HepG2 (cell line): ENCODE measurements around the gene ABCG1. TPM values are rescaled to one million over a fixed set of nuclear protein-coding genes. Genes with fewer than 3 reads are reported as not detected.

ENCODE experiments used
- ATAC-seq: fragments of 200-7000 bp; cut with Tn5 transposase; 3 replicates; pipeline ENCODE4 v1.9.1; 2020; ENCODE audit warnings: mild to moderate bottlenecking, moderate library complexity
- BruUV-seq: library from RNA; stranded (reverse); fragments of 400-500 nt; replicated peaks from 2 replicates; lab custom pipeline; 2021; lab: Mats Ljungman, UMichigan
- CTCF ChIA-PET: fragments of 300-600 bp; formaldehyde crosslinking; extraction: SDS; loops from one replicate; lab custom pipeline; 2021; ENCODE audit warnings: low total read pairs, inconsistent platforms, low intra/inter-chr PET ratio; lab: Yijun Ruan, JAX
- POLR2A ChIA-PET: fragments of 350-600 bp; sonication (Branson Sonifier 250); formaldehyde crosslinking; loops from one replicate; lab custom pipeline; 2020; ENCODE audit warnings: antibody characterized with exemption, inconsistent platforms; lab: Yijun Ruan, JAX
- DNase-seq: peaks from one replicate; pipeline ENCODE4 v3.0.0-alpha.2; 2015; ENCODE audit warnings: low spot score
- FAIRE-seq: peaks from 3 replicates; lab custom pipeline; 2011; peaks lifted over from hg19 to GRCh38; lab: Jason Lieb, UNC
- H2AFZ ChIP-seq: one replicate; pipeline ENCODE4 v1.6.1; 2011; ENCODE audit warnings: low read length, inconsistent platforms
- H3K27ac ChIP-seq: fragments of 300-600 bp; 3 replicates; pipeline ENCODE4 v1.8.0; 2011; ENCODE audit warnings: mixed run types, mild to moderate bottlenecking, mixed read lengths, low read length, inconsistent platforms; ENCODE audit not compliant: insufficient read depth; ENCODE audit errors: extremely low read length
- H3K27me3 ChIP-seq, 2 experiments: fragments of 200-600 bp in 1 of 2; 2 replicates in 1 of 2; 3 replicates in 1 of 2; pipeline versions ENCODE4 v1.6.0 to v1.8.0; 2011; ENCODE audit warnings: low read length in 2 of 2, mild to moderate bottlenecking in 2 of 2, moderate library complexity in 2 of 2, inconsistent platforms in 1 of 2; ENCODE audit not compliant: insufficient read depth in 2 of 2, control insufficient read depth in 1 of 2
- H3K36me3 ChIP-seq, 2 experiments: fragments of 200-600 bp in 1 of 2; replicated peaks in 1 of 2; 2 replicates in 1 of 2; 3 replicates in 1 of 2; pipeline versions ENCODE4 v1.5.1 to v1.8.0; 2011; ENCODE audit warnings: low read length in 2 of 2, inconsistent platforms in 1 of 2; ENCODE audit not compliant: insufficient read depth in 2 of 2, control insufficient read depth in 1 of 2
- H3K4me1 ChIP-seq: 2 replicates; pipeline ENCODE4 v1.5.1; 2012; ENCODE audit warnings: low read length, inconsistent platforms; ENCODE audit not compliant: insufficient read depth
- H3K4me2 ChIP-seq: 2 replicates; pipeline ENCODE4 v1.6.0; 2011; ENCODE audit warnings: low read depth, low read length, inconsistent platforms
- H3K4me3 ChIP-seq, 3 experiments: fragments of 200-600 bp in 1 of 3; sonication (generic), shearing (Covaris generic) in 1 of 3; replicated peaks in 1 of 3; 2 replicates each; pipeline ENCODE4 v1.5.1; 2011 to 2016; ENCODE audit warnings: low read length in 3 of 3, inconsistent platforms in 2 of 3, low read depth in 2 of 3, mild to moderate bottlenecking in 2 of 3, control low read depth in 1 of 3, mixed read lengths in 1 of 3; ENCODE audit not compliant: insufficient read depth in 1 of 3
- H3K79me2 ChIP-seq: one replicate; pipeline ENCODE4 v1.6.1; 2011; ENCODE audit warnings: low read length, inconsistent platforms; ENCODE audit not compliant: insufficient read depth
- H3K9ac ChIP-seq: 2 replicates; pipeline ENCODE4 v1.6.0; 2011; ENCODE audit warnings: mild to moderate bottlenecking, low read depth, low read length, inconsistent platforms; ENCODE audit not compliant: insufficient read depth
- H3K9me3 ChIP-seq: 2 replicates; pipeline ENCODE4 v1.5.1; 2012; ENCODE audit warnings: mild to moderate bottlenecking, low read length
- H4K20me1 ChIP-seq: 2 replicates; pipeline ENCODE4 v1.6.0; 2011; ENCODE audit warnings: inconsistent platforms, mild to moderate bottlenecking, low read length, moderate library complexity; ENCODE audit not compliant: insufficient read depth
- BATF2 ChIP-seq: sonication (generic); formaldehyde crosslinking; IDR thresholded peaks from 2 replicates; pipeline ENCODE4 v1.8.0; 2022; ENCODE audit warnings: mild to moderate bottlenecking, missing genetic modification reagents, moderate library complexity
- BRD4 ChIP-seq: sonication (generic); formaldehyde crosslinking; IDR thresholded peaks from 2 replicates; pipeline ENCODE4 v1.4.0; 2020; ENCODE audit warnings: missing genetic modification reagents
- EZH2 ChIP-seq: conservative IDR thresholded peaks from 2 replicates; pipeline ENCODE4 v1.6.1; 2012; ENCODE audit warnings: mild to moderate bottlenecking, low read depth, low read length, moderate library complexity
- HNRNPH1 ChIP-seq: fragments of 200-400 bp; formaldehyde crosslinking; optimal IDR thresholded peaks from 2 replicates; pipeline ENCODE3; 2017; ENCODE audit warnings: mild to moderate bottlenecking, low read depth, low read length
- HNRNPLL ChIP-seq: fragments of 200-400 bp; formaldehyde crosslinking; IDR thresholded peaks from 2 replicates; pipeline ENCODE4 v1.6.1; 2017; ENCODE audit warnings: mild to moderate bottlenecking, low read depth, low read length; ENCODE audit not compliant: poor library complexity, severe bottlenecking
- KDM4B ChIP-seq: sonication (generic); formaldehyde crosslinking; IDR thresholded peaks from 2 replicates; pipeline ENCODE4 v1.4.0; 2020; ENCODE audit warnings: missing genetic modification reagents
- POLR2A ChIP-seq, 2 experiments: IDR thresholded peaks; 2 replicates each; pipeline ENCODE4 v1.6.1; 2011; ENCODE audit warnings: low read depth in 2 of 2, low read length in 2 of 2, mild to moderate bottlenecking in 1 of 2, moderate library complexity in 1 of 2; ENCODE audit not compliant: insufficient read depth in 1 of 2
- RNF2 ChIP-seq: fragments of 450-650 bp; conservative IDR thresholded peaks from 2 replicates; pipeline ENCODE4 v1.6.1; 2016; ENCODE audit warnings: low read depth
- RNF219 ChIP-seq: sonication (generic); formaldehyde crosslinking; IDR thresholded peaks from 2 replicates; pipeline ENCODE4 v1.5.0; 2020; ENCODE audit warnings: mild to moderate bottlenecking, missing genetic modification reagents
- THYN1 ChIP-seq: sonication (generic); formaldehyde crosslinking; IDR thresholded peaks from 2 replicates; pipeline ENCODE4 v1.8.1; 2023; ENCODE audit warnings: low read depth, mild to moderate bottlenecking, moderate library complexity, missing genetic modification reagents, borderline replicate concordance
- ZFP82 ChIP-seq: sonication (generic); formaldehyde crosslinking; IDR thresholded peaks from 2 replicates; pipeline ENCODE4 v1.5.1; 2020; ENCODE audit warnings: mild to moderate bottlenecking, missing genetic modification reagents, borderline replicate concordance
- ZNF138 ChIP-seq: sonication (generic); formaldehyde crosslinking; IDR thresholded peaks from 2 replicates; pipeline ENCODE4 v1.5.0; 2020; ENCODE audit warnings: mild to moderate bottlenecking, low read depth, missing genetic modification reagents
- ZNF253 ChIP-seq: sonication (generic); formaldehyde crosslinking; IDR thresholded peaks from 2 replicates; pipeline ENCODE4 v1.8.0; 2022; ENCODE audit warnings: mild to moderate bottlenecking, missing genetic modification reagents, borderline replicate concordance
- ZNF274 ChIP-seq: sonication (generic); formaldehyde crosslinking; IDR thresholded peaks from 2 replicates; pipeline ENCODE4 v1.5.1; 2020; ENCODE audit warnings: mild to moderate bottlenecking, missing genetic modification reagents
- ZSCAN12 ChIP-seq: sonication (generic); formaldehyde crosslinking; IDR thresholded peaks from 2 replicates; pipeline ENCODE4 v1.9.0; 2021; ENCODE audit warnings: mild to moderate bottlenecking, missing genetic modification reagents
- ZSCAN25 ChIP-seq: sonication (generic); formaldehyde crosslinking; IDR thresholded peaks from 2 replicates; pipeline ENCODE4 v1.8.0; 2022; ENCODE audit warnings: mild to moderate bottlenecking, missing genetic modification reagents
- WGBS: methylation state at CpG from one replicate; pipeline ENCODE4 v1.1.6; 2017; ENCODE audit warnings: low lambda C conversion rate; 5-methylcytosine and 5-hydroxymethylcytosine counted together
- in situ Hi-C: cut with HindIII; loops from 2 replicates; pipeline ENCODE4 v1.10.0; 2017; ENCODE audit warnings: low pct_unique_long_range_greater_than_20kb; ENCODE audit not compliant: extremely low pct_ligation_motif_present
- intact Hi-C: fragments of 100-400 bp; cut with micrococcal nuclease; formaldehyde crosslinking; loops from one replicate; pipeline ENCODE4 v1.10.0; 2022; ENCODE audit not compliant: unreplicated experiment
- polyA plus RNA-seq, 8 experiments: library from polyadenylated mRNA; depleted of rRNA in 3 of 8; stranded (reverse) in 7 of 8; unstranded in 1 of 8; fragments of >200 nt; fragmentation: Illumina TruSeq in 4 of 8; extraction: Trizol in 4 of 8; gene quantifications; 2 replicates each; pipeline versions ENCODE4 v1.2.1 to v1.2.3, GENCODE V29; 2011 to 2016; ENCODE audit warnings: low read depth in 4 of 8, missing spikeins in 1 of 8, mixed read lengths in 1 of 8; ENCODE audit not compliant: insufficient read depth in 1 of 8
- total RNA-seq, 5 experiments: library from RNA; depleted of rRNA; stranded (reverse); fragments of >200 nt; fragmentation: Illumina TruSeq; extraction: Trizol; gene quantifications; 2 replicates each; pipeline ENCODE4 v1.2.3, GENCODE V29; 2016; ENCODE audit warnings: low read depth in 1 of 5
- TF ChIP-seq, protein P1 (sequence below): IDR thresholded peaks from 2 replicates; pipeline ENCODE4 v1.6.1; 2012; ENCODE audit warnings: low read depth, low read length, improper control_type of control experiment
- TF ChIP-seq, protein P2 (sequence below): sonication (generic); formaldehyde crosslinking; IDR thresholded peaks from 2 replicates; pipeline ENCODE4 v1.4.0; 2020; ENCODE audit warnings: missing genetic modification reagents, borderline replicate concordance

Gene ABCG1
- total and polyA plus RNA-seq, 2 of the 13 experiments (the other 11 are each of a cell fraction or from before 2014, with no cell fraction given): 0.04 TPM; not detected in 1

- TF ChIP-seq THYN1 (CRISPR knock-in tag) (no peak), ZNF274 (CRISPR knock-in tag) (no peak), HNRNPH1 (no peak), ZSCAN12 (CRISPR knock-in tag) (no peak), BRD4 (CRISPR knock-in tag) (no peak)
Observed at GRCh38 chr21:42193131-42193671, 25.7 kb upstream of the ABCG1 start (continued).

DNA sequence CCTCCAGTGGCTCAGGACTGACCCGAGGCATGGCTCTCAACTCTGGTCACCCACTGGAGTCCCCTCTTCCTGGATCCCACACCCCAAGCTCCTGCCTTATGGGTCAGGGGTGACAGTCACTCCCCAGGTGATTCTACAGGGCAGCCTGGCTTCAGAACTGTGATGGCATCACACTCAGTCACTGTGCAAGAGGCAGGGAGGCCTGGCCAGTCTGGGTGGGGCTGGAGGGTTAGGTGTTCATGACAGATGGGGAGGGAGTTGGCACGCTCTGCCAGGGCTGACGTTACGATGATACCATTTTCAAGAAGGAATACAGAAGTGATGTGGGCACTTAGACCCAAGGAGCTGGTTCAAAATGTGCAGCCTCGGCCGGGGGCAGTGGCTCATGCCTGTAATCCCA lies 25.2 kb upstream of the ABCG1 start:
- H4K20me1 ChIP-seq: no peaks in the 10 kb centered on the region
- ChIA-PET POLR2A (no interaction called here), CTCF (no interaction called here)
- no peak overlapping the region for H3K27ac ChIP-seq
- no peak overlapping the region for H2AFZ ChIP-seq
- H3K9me3 ChIP-seq: no peaks in the 10 kb centered on the region
- no peak overlapping the region for H3K4me2 ChIP-seq
- H3K4me1 ChIP-seq: no peaks in the 10 kb centered on the region
- H3K79me2 ChIP-seq: no peaks in the 10 kb centered on the region
- no peak for ATAC-seq
- intact Hi-C loops (no loop called here), in situ Hi-C loops (no loop called here)
- H3K27me3 ChIP-seq: peaks cover 3 to 30% of the 10 kb centered on the region in 2 experiments; a peak in 4 of 5 replicates
- WGBS: 51% methylated on average over 5 of the region's 6 CpGs
- no peak for FAIRE-seq
- BruUV-seq: no TSS peak
- no peak overlapping the region for H3K4me3 ChIP-seq
- no peak for DNase-seq
- H3K36me3 ChIP-seq: no peaks in the 10 kb centered on the region
- no peak overlapping the region for H3K9ac ChIP-seq
- TF ChIP-seq RNF2 (no peak), RNF219 (no peak), HNRNPLL (no peak), ZFP82 (CRISPR knock-in tag) (no peak), ZNF138 (CRISPR knock-in tag) (no peak), EZH2 (no peak), ZSCAN25 (CRISPR knock-in tag) (no peak), ZNF253 (CRISPR knock-in tag) (no peak), POLR2A (IDR thresholded peaks at IDR 0.05; ENCODE audit: insufficient read depth in 1 of 2, low read depth in 2 of 2, low read length in 2 of 2) (no peak), KDM4B (CRISPR knock-in tag) (no peak), BATF2 (no peak)
- TF ChIP-seq, protein P1, sequence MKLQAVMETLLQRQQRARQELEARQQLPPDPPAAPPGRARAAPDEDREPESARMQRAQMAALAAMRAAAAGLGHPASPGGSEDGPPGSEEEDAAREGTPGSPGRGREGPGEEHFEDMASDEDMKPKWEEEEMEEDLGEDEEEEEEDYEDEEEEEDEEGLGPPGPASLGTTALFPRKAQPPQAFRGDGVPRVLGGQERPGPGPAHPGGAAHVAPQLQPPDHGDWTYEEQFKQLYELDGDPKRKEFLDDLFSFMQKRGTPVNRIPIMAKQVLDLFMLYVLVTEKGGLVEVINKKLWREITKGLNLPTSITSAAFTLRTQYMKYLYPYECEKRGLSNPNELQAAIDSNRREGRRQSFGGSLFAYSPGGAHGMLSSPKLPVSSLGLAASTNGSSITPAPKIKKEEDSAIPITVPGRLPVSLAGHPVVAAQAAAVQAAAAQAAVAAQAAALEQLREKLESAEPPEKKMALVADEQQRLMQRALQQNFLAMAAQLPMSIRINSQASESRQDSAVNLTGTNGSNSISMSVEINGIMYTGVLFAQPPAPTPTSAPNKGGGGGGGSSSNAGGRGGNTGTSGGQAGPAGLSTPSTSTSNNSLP: no peak
- TF ChIP-seq, protein P2, sequence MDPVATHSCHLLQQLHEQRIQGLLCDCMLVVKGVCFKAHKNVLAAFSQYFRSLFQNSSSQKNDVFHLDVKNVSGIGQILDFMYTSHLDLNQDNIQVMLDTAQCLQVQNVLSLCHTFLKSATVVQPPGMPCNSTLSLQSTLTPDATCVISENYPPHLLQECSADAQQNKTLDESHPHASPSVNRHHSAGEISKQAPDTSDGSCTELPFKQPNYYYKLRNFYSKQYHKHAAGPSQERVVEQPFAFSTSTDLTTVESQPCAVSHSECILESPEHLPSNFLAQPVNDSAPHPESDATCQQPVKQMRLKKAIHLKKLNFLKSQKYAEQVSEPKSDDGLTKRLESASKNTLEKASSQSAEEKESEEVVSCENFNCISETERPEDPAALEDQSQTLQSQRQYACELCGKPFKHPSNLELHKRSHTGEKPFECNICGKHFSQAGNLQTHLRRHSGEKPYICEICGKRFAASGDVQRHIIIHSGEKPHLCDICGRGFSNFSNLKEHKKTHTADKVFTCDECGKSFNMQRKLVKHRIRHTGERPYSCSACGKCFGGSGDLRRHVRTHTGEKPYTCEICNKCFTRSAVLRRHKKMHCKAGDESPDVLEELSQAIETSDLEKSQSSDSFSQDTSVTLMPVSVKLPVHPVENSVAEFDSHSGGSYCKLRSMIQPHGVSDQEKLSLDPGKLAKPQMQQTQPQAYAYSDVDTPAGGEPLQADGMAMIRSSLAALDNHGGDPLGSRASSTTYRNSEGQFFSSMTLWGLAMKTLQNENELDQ (CRISPR knock-in tag): no peak
